ENCODE data around the gene GSG1.

DNA sequence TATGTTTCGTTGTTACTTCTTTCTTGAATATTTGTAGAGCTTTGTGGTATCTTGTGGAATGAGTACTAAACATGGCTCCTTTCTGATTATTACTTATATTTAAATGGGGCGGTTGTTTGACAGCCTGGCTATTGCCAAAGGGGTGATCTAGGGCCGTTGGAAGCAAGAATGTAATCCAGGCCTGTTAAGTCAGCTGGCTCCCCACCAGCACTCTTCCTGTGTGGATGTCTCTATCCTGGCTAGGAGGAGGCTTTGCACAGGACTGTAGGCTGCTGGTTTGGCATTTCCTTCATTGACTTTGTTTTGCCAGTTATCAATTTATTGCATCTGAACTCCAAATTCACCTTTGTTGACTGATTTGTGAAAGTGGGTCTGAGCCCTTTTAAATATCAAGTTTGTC lies 53.7 kb downstream of the GSG1 start:
- TF ChIP-seq CTCF (IDR thresholded peaks at IDR 0.05; ENCODE audit: insufficient read depth, low read depth, low read length) (no peak), EZH2 (IDR thresholded peaks at IDR 0.05; ENCODE audit: insufficient read depth, low read length) (no peak)
